SK-N-SH (cell line): Measurements from ENCODE around the gene FEZF2. TPM values are rescaled to one million over a fixed set of nuclear protein-coding genes. Genes with fewer than 3 reads are reported as not detected.
A peak's percentile ranks its signal among the peaks of the same experiment; 100 is the strongest.

Source experiments
- CTCF ChIA-PET: fragments of 300-600, 350-600 bp; formaldehyde crosslinking; extraction: SDS; loops from one replicate; lab custom pipeline; 2021; lab: Yijun Ruan, JAX
- POLR2A ChIA-PET: fragments of 350-600 bp; sonication (Branson Sonifier 250); formaldehyde crosslinking; extraction: SDS; loops from one replicate; lab custom pipeline; 2020; ENCODE audit warnings: antibody characterized with exemption, inconsistent platforms; lab: Yijun Ruan, JAX
- DNase-seq: peaks from one replicate; pipeline ENCODE4 v3.0.0; 2012
- H2AFZ ChIP-seq: fragments of 200-600 bp; sonication (generic); 2 replicates; pipeline ENCODE4 v1.8.1; 2016; ENCODE audit warnings: antibody characterized with exemption, mild to moderate bottlenecking, low read depth
- H3F3A ChIP-seq: fragments of 200-600 bp; sonication (generic); replicated peaks from 2 replicates; pipeline ENCODE3; 2016; ENCODE audit warnings: antibody characterized with exemption, mild to moderate bottlenecking; ENCODE audit not compliant: insufficient read depth
- H3K27ac ChIP-seq, 2 experiments: fragments of 200-500 bp in 1 of 2; fragments of 200-600 bp in 1 of 2; sonication (Bioruptor generic) in 1 of 2; sonication (generic), shearing (Covaris generic) in 1 of 2; 2 replicates each; pipeline versions ENCODE4 v1.5.1 to v1.6.1; 2014 to 2016; ENCODE audit warnings: low read depth in 2 of 2, inconsistent platforms in 1 of 2, low read length in 1 of 2, mild to moderate bottlenecking in 1 of 2, mixed read lengths in 1 of 2
- H3K27me3 ChIP-seq: fragments of 200-600 bp; sonication (generic), shearing (Covaris generic); 2 replicates; pipeline ENCODE4 v1.6.1; 2016; ENCODE audit warnings: mixed run types; ENCODE audit not compliant: insufficient read depth
- H3K36me3 ChIP-seq, 2 experiments: fragments of 200-500 bp in 1 of 2; fragments of 200-600 bp in 1 of 2; sonication (Bioruptor generic) in 1 of 2; sonication (generic) in 1 of 2; replicated peaks in 1 of 2; 2 replicates each; pipeline versions ENCODE3 to v1.5.1; 2014 to 2016; ENCODE audit warnings: low read length in 1 of 2, mild to moderate bottlenecking in 1 of 2; ENCODE audit not compliant: insufficient read depth in 2 of 2, control insufficient read depth in 1 of 2
- H3K4me1 ChIP-seq, 2 experiments: fragments of 200-500 bp in 1 of 2; fragments of 200-600 bp in 1 of 2; sonication (Bioruptor generic) in 1 of 2; sonication (generic), shearing (Covaris generic) in 1 of 2; 2 replicates each; pipeline versions ENCODE4 v1.5.1 to v1.6.1; 2014 to 2016; ENCODE audit warnings: low read depth in 1 of 2, low read length in 1 of 2, mixed run types in 1 of 2; ENCODE audit not compliant: insufficient read depth in 2 of 2, control insufficient read depth in 1 of 2
- H3K4me2 ChIP-seq: fragments of 200-600 bp; sonication (generic), shearing (Covaris generic); 2 replicates; pipeline ENCODE4 v1.6.1; 2017; ENCODE audit warnings: mixed run types
- H3K4me3 ChIP-seq, 2 experiments: fragments of 200-500 bp in 1 of 2; fragments of 200-600 bp in 1 of 2; sonication (Bioruptor generic) in 1 of 2; sonication (generic), shearing (Covaris generic) in 1 of 2; 2 replicates each; pipeline versions ENCODE4 v1.5.1 to v1.8.1; 2014 to 2016; ENCODE audit warnings: low read depth in 2 of 2, inconsistent platforms in 1 of 2, low read length in 1 of 2, mild to moderate bottlenecking in 1 of 2, mixed read lengths in 1 of 2, moderate library complexity in 1 of 2
- H3K79me2 ChIP-seq: fragments of 200-600 bp; sonication (generic); 2 replicates; pipeline ENCODE4 v1.8.1; 2017; ENCODE audit warnings: mild to moderate bottlenecking; ENCODE audit not compliant: insufficient read depth
- H3K9ac ChIP-seq: fragments of 200-600 bp; sonication (generic); 2 replicates; pipeline ENCODE4 v1.6.1; 2017; ENCODE audit warnings: mixed run types
- H3K9me2 ChIP-seq: fragments of 200-600 bp; sonication (generic); 2 replicates; pipeline ENCODE4 v1.6.1; 2017; ENCODE audit warnings: mixed run types
- H3K9me3 ChIP-seq: fragments of 200-600 bp; sonication (generic); 2 replicates; pipeline ENCODE4 v1.6.1; 2017; ENCODE audit warnings: mixed run types, mild to moderate bottlenecking, moderate library complexity
- H4K20me1 ChIP-seq: fragments of 200-600 bp; sonication (generic); 2 replicates; pipeline ENCODE4 v1.6.1; 2017; ENCODE audit warnings: mild to moderate bottlenecking, mixed run types; ENCODE audit not compliant: insufficient read depth
- CTCF ChIP-seq: fragments of 200-600 bp; sonication (generic); IDR thresholded peaks from 2 replicates; pipeline ENCODE4 v1.6.1; 2017; ENCODE audit warnings: antibody characterized with exemption, mild to moderate bottlenecking, moderate library complexity
- EP300 ChIP-seq, 2 experiments: IDR thresholded peaks; 2 replicates each; pipeline versions ENCODE4 v1.4.0 to v1.6.1; 2012; ENCODE audit warnings: borderline replicate concordance in 1 of 2, low read depth in 1 of 2, low read length in 1 of 2
- EZH2phosphoT487 ChIP-seq: fragments of 200-600 bp; sonication (generic); IDR thresholded peaks from 2 replicates; pipeline ENCODE4 v1.6.1; 2017; ENCODE audit warnings: low read depth, mixed run types, mild to moderate bottlenecking, antibody characterized with exemption, moderate library complexity, borderline replicate concordance
- GABPA ChIP-seq: IDR thresholded peaks from 2 replicates; pipeline ENCODE4 v1.4.0; 2012; ENCODE audit warnings: low read depth, mild to moderate bottlenecking
- JUND ChIP-seq: IDR thresholded peaks from 2 replicates; pipeline ENCODE4 v1.4.0; 2012
- MAX ChIP-seq: IDR thresholded peaks from 2 replicates; pipeline ENCODE4 v1.4.0; 2012; ENCODE audit warnings: low read depth
- MEF2A ChIP-seq: IDR thresholded peaks from 2 replicates; pipeline ENCODE4 v1.4.0; 2012; ENCODE audit warnings: low read depth, borderline replicate concordance
- PBX3 ChIP-seq: IDR thresholded peaks from 2 replicates; pipeline ENCODE4; 2012
- RCOR1 ChIP-seq: fragments of 150-350 bp; IDR thresholded peaks from 2 replicates; pipeline ENCODE4 v1.6.1; 2017; ENCODE audit warnings: antibody characterized with exemption, low read length
- REST ChIP-seq: IDR thresholded peaks from 2 replicates; pipeline ENCODE4 v1.6.1; 2012; ENCODE audit warnings: mild to moderate bottlenecking, low read depth, low read length, moderate library complexity
- RFX5 ChIP-seq: IDR thresholded peaks from 2 replicates; pipeline ENCODE4 v1.6.1; 2012; ENCODE audit warnings: mild to moderate bottlenecking, improper control_type of control experiment, low read length
- SIN3A ChIP-seq: IDR thresholded peaks from 2 replicates; pipeline ENCODE4 v1.6.1; 2012; ENCODE audit warnings: low read depth, mild to moderate bottlenecking, low read length, moderate library complexity, borderline replicate concordance
- SMC3 ChIP-seq: IDR thresholded peaks from 2 replicates; pipeline ENCODE4 v1.6.1; 2012; ENCODE audit warnings: low read depth, low read length, improper control_type of control experiment
- TEAD4 ChIP-seq: IDR thresholded peaks from 2 replicates; pipeline ENCODE4 v1.4.0; 2012; ENCODE audit warnings: mild to moderate bottlenecking, borderline replicate concordance; ENCODE audit not compliant: insufficient read depth
- USF1 ChIP-seq: IDR thresholded peaks from 2 replicates; pipeline ENCODE4 v1.4.0; 2012; ENCODE audit warnings: low read depth, borderline replicate concordance
- USF2 ChIP-seq: fragments of 150-350 bp; IDR thresholded peaks from 2 replicates; pipeline ENCODE4 v1.6.1; 2017; ENCODE audit warnings: antibody characterized with exemption, low read length, low read depth, borderline replicate concordance
- ZBTB33 ChIP-seq: IDR thresholded peaks from 2 replicates; pipeline ENCODE4 v1.4.0; 2012; ENCODE audit warnings: low read depth, borderline replicate concordance
- WGBS: methylation state at CpG from one replicate; pipeline ENCODE4 v1.1.6; 2017; ENCODE audit warnings: low lambda C conversion rate; 5-methylcytosine and 5-hydroxymethylcytosine counted together
- polyA plus RNA-seq, 3 experiments: library from polyadenylated mRNA; depleted of rRNA; stranded (reverse); fragments of >200 nt; gene quantifications; 2 replicates each; pipeline ENCODE4 v1.2.3, GENCODE V29; 2012

Gene FEZF2
- polyA plus RNA-seq, 1 of the 3 experiments (the other 2 are of a cell fraction) = not detected

- ChIA-PET POLR2A (no interaction called here), CTCF (interaction anchor here (0.6 to 2.3 kb wide), 7 partner anchors 12 to 190 kb away, joined by 3 to 8 read pairs (median 4); no protein-coding TSS in a partner anchor)
- Histone ChIP-seq H3K4me1 (peaks cover 0 to 5% of the 10 kb centered on the region in 2 experiments; a peak in 1 of 4 replicates), H3K9me2 (no peaks in the 10 kb centered on the region), H4K20me1 (no peaks in the 10 kb centered on the region), H3K4me3 (no peak overlapping the region), H3K9me3 (no peaks in the 10 kb centered on the region), H3K4me2 (peak overlapping the region; percentile 44), H3K36me3 (no peaks in the 10 kb centered on the region), H3K27me3 (peaks cover 76% of the 10 kb centered on the region), H3K79me2 (no peaks in the 10 kb centered on the region), H3K27ac (no peak overlapping the region), H3K9ac (no peak overlapping the region), H2AFZ (no peak overlapping the region), H3F3A (no peaks in the 10 kb centered on the region)
- WGBS = 6% methylated on average over 11 of the region's 12 CpGs
- DNase-seq = no peak
- TF ChIP-seq TEAD4 (no peak), PBX3 (no peak), ZBTB33 (no peak), MAX (no peak), RCOR1 (no peak), SMC3 (no peak), GABPA (no peak), REST (no peak), USF2 (no peak), CTCF (no peak), EP300 (IDR thresholded peaks at IDR 0.05; ENCODE audit: borderline replicate concordance in 1 of 2, low read depth in 1 of 2, low read length in 1 of 2) (no peak), RFX5 (no peak), SIN3A (no peak), USF1 (no peak), MEF2A (no peak), EZH2phosphoT487 (no peak), JUND (no peak)
These were observed 3.9 kb downstream of the FEZF2 start for GRCh38 chr3:62369476-62369743.
